Fibroblast of peridontal ligament (primary cell): ENCODE data around the gene LCE2C.
A peak's percentile ranks its signal among the peaks of the same experiment; 100 is the strongest.
"Not testable (repeated sequence)": the region's sequence is repeated elsewhere in the genome, so short reads cannot be mapped to it uniquely, and the experiment has no call there.

Experiments
- DNase-seq: peaks from one replicate; pipeline ENCODE4 v3.0.0-alpha.2; 2010; ENCODE audit errors: extremely low read depth

The LCE2C gene

GRCh38 chr1:152674983-152675382 is at the start of gene LCE2C:
Gene LCE2C, plus strand, starts transcription at chr1:152675279. Its CDS starts 737 bp downstream, at chr1:152676016.
- not testable (repeated sequence) for DNase-seq

GRCh38 chr1:152626744-152627143 is 48.3 kb upstream of the LCE2C start:
- DNase-seq, result no peak

GRCh38 chr1:152630596-152630995 is 44.5 kb upstream of the LCE2C start:
- no peak for DNase-seq

- DNase-seq, result no peak
Measured at GRCh38 chr1:152640351-152640750, 34.7 kb upstream of the LCE2C start.

- no peak for DNase-seq
Measured at GRCh38 chr1:152643945-152644344, 31.1 kb upstream of the LCE2C start.

GRCh38 chr1:152645146-152645545 is 29.9 kb upstream of the LCE2C start:
- no peak for DNase-seq

GRCh38 chr1:152646656-152647055 is 28.4 kb upstream of the LCE2C start:
- DNase-seq, result peak; percentile 5

GRCh38 chr1:152654110-152654509 is 21.0 kb upstream of the LCE2C start:
- peak; percentile 70 for DNase-seq

GRCh38 chr1:152656459-152656858 is 18.6 kb upstream of the LCE2C start:
- no peak for DNase-seq

- DNase-seq, result peak; percentile 7
Measured at GRCh38 chr1:152657677-152658076, 17.4 kb upstream of the LCE2C start.

GRCh38 chr1:152658649-152659048 is 16.4 kb upstream of the LCE2C start:
- DNase-seq, result no peak

- DNase-seq, result no peak
Measured at GRCh38 chr1:152663098-152663497, 12.0 kb upstream of the LCE2C start, which contains the start of gene LCE2D. Gene LCE2D, plus strand, starts transcription at chr1:152663380. Its CDS starts 726 bp downstream, at chr1:152664106.

- not testable (repeated sequence) for DNase-seq
Measured at GRCh38 chr1:152666171-152666570, 8.9 kb upstream of the LCE2C start.

GRCh38 chr1:152667648-152668047 is 7.4 kb upstream of the LCE2C start:
- DNase-seq, result no peak

- no peak for DNase-seq
Measured at GRCh38 chr1:152673016-152673415, 2.1 kb upstream of the LCE2C start.

GRCh38 chr1:152679459-152679858 is 4.4 kb downstream of the LCE2C start:
- no peak for DNase-seq

- no peak for DNase-seq
Measured at GRCh38 chr1:152681616-152682015, 6.5 kb downstream of the LCE2C start.

GRCh38 chr1:152683846-152684245 is 8.8 kb downstream of the LCE2C start:
- DNase-seq, result no peak

- not testable (repeated sequence) for DNase-seq
Measured at GRCh38 chr1:152685823-152686222, 10.7 kb downstream of the LCE2C start, which contains the start of gene LCE2B. Gene LCE2B, plus strand, starts transcription at chr1:152686123. Its CDS starts 721 bp downstream, at chr1:152686844.

- no peak for DNase-seq
Measured at GRCh38 chr1:152697701-152698600, 22.9 kb downstream of the LCE2C start, which contains the start of gene LCE2A. Gene LCE2A, plus strand, starts transcription at chr1:152698345. Its CDS starts 557 bp downstream, at chr1:152698902.

GRCh38 chr1:152699746-152700145 is 24.7 kb downstream of the LCE2C start:
- DNase-seq, result peak; percentile 26

GRCh38 chr1:152707860-152708259 is 32.8 kb downstream of the LCE2C start, which contains the start of gene LCE4A:
Gene LCE4A, plus strand, starts transcription at chr1:152708160. Its CDS starts 916 bp downstream, at chr1:152709076.
- no peak for DNase-seq

- DNase-seq, result no peak
Measured at GRCh38 chr1:152718238-152718637, 43.2 kb downstream of the LCE2C start.
